Lung (tissue), 12 donors: Measurements from ENCODE around the gene RCVRN. TPM values are rescaled to one million over a fixed set of nuclear protein-coding genes. Genes with fewer than 3 reads are reported as not detected.

ENCODE experiments used
- ATAC-seq: fragments of 200-7000 bp; cut with Tn5 transposase; one replicate; pipeline ENCODE4 v1.9.1; 2020; ENCODE audit warnings: moderate number of reproducible peaks; ENCODE audit not compliant: insufficient read depth, low FRiP score
- DNase-seq, 3 donors: peaks; one replicate each; pipeline ENCODE4 v3.0.0-alpha.2; 2013 to 2017
- H3K27ac ChIP-seq, 2 donors: one replicate each; pipeline ENCODE4 v1.5.1; 2013; ENCODE audit warnings: mild to moderate bottlenecking in 2 of 2, moderate library complexity in 2 of 2, control low read depth in 1 of 2, inconsistent platforms in 1 of 2, low read depth in 1 of 2, low read length in 1 of 2
- H3K27me3 ChIP-seq, 3 donors: one replicate each; pipeline ENCODE4 v1.5.1; 2013; ENCODE audit warnings: low read length in 2 of 3; ENCODE audit not compliant: control insufficient read depth in 3 of 3, insufficient read depth in 3 of 3
- H3K36me3 ChIP-seq, 4 donors: one replicate each; pipeline ENCODE4 v1.5.1; 2013; ENCODE audit warnings: low read length in 4 of 4, mild to moderate bottlenecking in 1 of 4, moderate library complexity in 1 of 4; ENCODE audit not compliant: control insufficient read depth in 4 of 4, insufficient read depth in 4 of 4
- H3K4me1 ChIP-seq, 5 donors: one replicate each; pipeline ENCODE4 v1.5.1; 2013; ENCODE audit warnings: low read length in 5 of 5, mild to moderate bottlenecking in 2 of 5, moderate library complexity in 1 of 5; ENCODE audit not compliant: control insufficient read depth in 5 of 5, insufficient read depth in 5 of 5
- H3K4me3 ChIP-seq: one replicate; pipeline ENCODE4 v1.5.1; 2013; ENCODE audit warnings: mild to moderate bottlenecking, control low read depth, moderate library complexity
- H3K9ac ChIP-seq, 2 donors: one replicate each; pipeline ENCODE4 v1.5.1; 2013; ENCODE audit warnings: low read length in 2 of 2, control low read depth in 1 of 2; ENCODE audit not compliant: insufficient read depth in 1 of 2
- H3K9me3 ChIP-seq, 4 donors: one replicate each; pipeline ENCODE4 v1.5.1; 2013; ENCODE audit warnings: low read length in 3 of 4, mild to moderate bottlenecking in 1 of 4, moderate library complexity in 1 of 4; ENCODE audit not compliant: control insufficient read depth in 4 of 4, insufficient read depth in 3 of 4
- WGBS, 2 donors: extraction: QIAGEN DNeasy Blood & Tissue Kit; methylation state at CpG; one replicate each; pipeline ENCODE4 v1.1.7; 2013; 5-methylcytosine and 5-hydroxymethylcytosine counted together
- polyA plus RNA-seq, 2 donors: library from polyadenylated mRNA; stranded (reverse); fragments of 200-250 nt; gene quantifications; one replicate each; pipeline ENCODE4 v1.2.1, GENCODE V29; 2013
- total RNA-seq, 2 donors: library from RNA; depleted of rRNA in 1 of 2; stranded (reverse); fragments of >200 nt in 1 of 2; gene quantifications; one replicate each; pipeline ENCODE4 v1.2.1, GENCODE V29; 2014 to 2021
- TF ChIP-seq, protein P1 (sequence below): IDR thresholded peaks from 2 replicates; pipeline ENCODE4 v1.5.1; 2012; ENCODE audit warnings: mild to moderate bottlenecking; ENCODE audit errors: control extremely low read depth, extremely low read depth
- donor health status: control.
- donor health status: control.
- donor health status: Bipolar disorder and iron deficiency.
- donor health status: healthy.
- donor health status: DM: yes; HTN: yes; CAD: no.

The RCVRN gene
- total and polyA plus RNA-seq, 4 donors: 0.09 to 0.31 (median 0.24) TPM; not detected in 1

DNA sequence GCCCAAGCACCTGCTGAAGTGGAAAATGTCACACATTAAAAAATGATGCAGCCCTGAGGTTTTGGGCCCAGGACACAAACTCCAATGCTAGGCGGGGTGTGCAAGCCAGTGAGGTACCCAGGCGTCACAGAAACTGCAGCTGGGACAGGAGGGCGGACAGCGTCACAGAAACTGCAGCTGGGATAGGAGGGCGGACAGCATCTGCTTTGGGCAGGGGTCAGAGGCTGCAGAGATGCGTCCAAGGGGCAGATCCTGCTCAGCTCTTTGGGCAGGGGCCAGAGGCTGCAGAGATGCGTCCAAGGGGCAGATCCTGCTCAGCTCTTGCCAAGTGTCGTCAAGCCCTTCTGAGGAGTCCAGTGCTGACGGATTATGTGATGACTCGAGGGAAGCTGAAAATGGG is 43.9 kb upstream of the RCVRN start:
- Histone ChIP-seq H3K4me1 (peaks cover 0 to 7% (median 0%) of the 10 kb centered on the region in 5 donors), H3K4me3 (no peak overlapping the region), H3K27ac (no peak overlapping the region), H3K36me3 (peaks cover 0 to 15% (median 4%) of the 10 kb centered on the region in 4 donors), H3K9ac (no peak overlapping the region), H3K27me3 (peaks cover 0 to 3% (median 0%) of the 10 kb centered on the region in 3 donors), H3K9me3 (no peaks in the 10 kb centered on the region)
- no peak for ATAC-seq
- TF ChIP-seq, protein P1, sequence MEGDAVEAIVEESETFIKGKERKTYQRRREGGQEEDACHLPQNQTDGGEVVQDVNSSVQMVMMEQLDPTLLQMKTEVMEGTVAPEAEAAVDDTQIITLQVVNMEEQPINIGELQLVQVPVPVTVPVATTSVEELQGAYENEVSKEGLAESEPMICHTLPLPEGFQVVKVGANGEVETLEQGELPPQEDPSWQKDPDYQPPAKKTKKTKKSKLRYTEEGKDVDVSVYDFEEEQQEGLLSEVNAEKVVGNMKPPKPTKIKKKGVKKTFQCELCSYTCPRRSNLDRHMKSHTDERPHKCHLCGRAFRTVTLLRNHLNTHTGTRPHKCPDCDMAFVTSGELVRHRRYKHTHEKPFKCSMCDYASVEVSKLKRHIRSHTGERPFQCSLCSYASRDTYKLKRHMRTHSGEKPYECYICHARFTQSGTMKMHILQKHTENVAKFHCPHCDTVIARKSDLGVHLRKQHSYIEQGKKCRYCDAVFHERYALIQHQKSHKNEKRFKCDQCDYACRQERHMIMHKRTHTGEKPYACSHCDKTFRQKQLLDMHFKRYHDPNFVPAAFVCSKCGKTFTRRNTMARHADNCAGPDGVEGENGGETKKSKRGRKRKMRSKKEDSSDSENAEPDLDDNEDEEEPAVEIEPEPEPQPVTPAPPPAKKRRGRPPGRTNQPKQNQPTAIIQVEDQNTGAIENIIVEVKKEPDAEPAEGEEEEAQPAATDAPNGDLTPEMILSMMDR: no peak
- WGBS, 2 donors: 68 to 87% methylated on average over 10 of the region's 10 CpGs
- peak in 1 of 3 donors; percentile 47 for DNase-seq

DNA sequence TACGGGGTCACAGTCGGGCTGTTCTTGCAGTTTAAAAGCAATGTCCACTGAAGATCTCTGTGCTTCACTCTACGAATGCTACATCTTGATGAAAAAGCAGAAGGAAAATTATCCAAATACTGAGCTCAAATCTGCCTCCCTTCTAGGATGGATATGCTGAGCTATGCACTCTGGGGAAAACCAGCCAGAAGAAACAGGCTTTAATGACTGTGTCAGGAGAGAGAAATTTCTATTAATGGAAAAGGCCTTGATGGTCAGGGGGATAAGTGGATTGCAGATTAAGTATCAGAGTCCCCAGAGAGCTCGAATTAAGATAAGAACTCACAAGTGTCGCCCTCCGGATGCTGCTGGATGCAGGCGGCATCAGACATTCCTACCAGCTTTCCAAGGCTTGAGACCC is 39.6 kb upstream of the RCVRN start:
- no peak overlapping the region for H3K4me3 ChIP-seq
- H3K9ac ChIP-seq: no peak overlapping the region
- no peak for ATAC-seq
- DNase-seq: no peak
- H3K27ac ChIP-seq: no peak overlapping the region
- H3K36me3 ChIP-seq: peaks cover 0 to 28% (median 14%) of the 10 kb centered on the region in 4 donors
- no peaks in the 10 kb centered on the region for H3K27me3 ChIP-seq
- TF ChIP-seq, protein P1: no peak
- H3K9me3 ChIP-seq: no peaks in the 10 kb centered on the region
- H3K4me1 ChIP-seq: peaks cover 0 to 7% (median 0%) of the 10 kb centered on the region in 5 donors
- 84 to 88% methylated on average over 7 of the region's 7 CpGs for WGBS, 2 donors

DNA sequence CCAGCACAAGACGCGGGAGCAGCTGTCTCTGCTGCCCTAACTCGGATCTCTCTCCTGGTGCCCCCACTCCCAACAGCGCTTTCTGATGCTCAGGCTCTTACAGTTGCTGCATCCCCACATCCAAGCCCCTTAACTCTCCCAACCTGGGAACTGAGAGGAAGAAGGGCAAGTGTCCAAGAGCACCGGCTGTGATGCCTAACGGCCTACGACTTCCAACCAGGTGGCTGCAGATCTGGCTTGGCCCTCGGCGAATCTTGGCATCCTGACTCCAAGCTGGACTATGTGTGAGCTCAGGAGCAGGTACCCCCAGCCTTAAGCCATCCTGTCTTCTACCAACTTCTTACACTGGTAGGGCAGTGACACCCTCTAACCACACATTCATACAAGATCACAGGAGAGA is 38.3 kb upstream of the RCVRN start:
- Histone ChIP-seq H3K36me3 (peaks cover 0 to 38% (median 20%) of the 10 kb centered on the region in 4 donors), H3K9ac (no peak overlapping the region), H3K27ac (no peak overlapping the region), H3K4me3 (no peak overlapping the region), H3K27me3 (no peaks in the 10 kb centered on the region), H3K4me1 (no peaks in the 10 kb centered on the region), H3K9me3 (peaks cover 0 to 4% (median 1%) of the 10 kb centered on the region in 4 donors)
- no peak for DNase-seq
- 87 to 89% methylated on average over 9 of the region's 9 CpGs for WGBS, 2 donors
- TF ChIP-seq, protein P1: no peak
- ATAC-seq: no peak

DNA sequence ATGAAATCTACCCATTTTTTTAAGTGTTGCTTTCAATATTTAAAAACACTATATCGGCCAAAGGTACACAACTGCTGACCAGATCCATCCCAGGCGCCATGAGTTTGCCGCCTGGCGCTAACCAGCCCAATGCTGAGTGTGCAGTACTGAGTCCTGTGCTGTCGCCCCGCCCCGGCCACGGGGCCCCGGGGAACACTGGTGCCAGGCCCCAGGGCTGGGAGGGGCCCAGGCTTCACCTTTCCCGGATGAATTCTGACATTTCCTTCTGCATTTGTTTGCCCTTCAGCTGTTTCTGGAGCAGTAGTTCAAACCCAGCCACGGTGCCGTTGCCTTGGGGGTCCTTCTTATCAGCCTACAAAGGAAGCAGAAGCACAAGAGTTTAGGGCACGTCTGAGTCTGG is 37.8 kb upstream of the RCVRN start:
- ATAC-seq: no peak

More for the DNA sequence above, 37.8 kb upstream of the RCVRN start:
- no peaks in the 10 kb centered on the region for H3K27me3 ChIP-seq
- H3K4me1 ChIP-seq: no peaks in the 10 kb centered on the region
- no peak overlapping the region for H3K9ac ChIP-seq
- no peak overlapping the region for H3K27ac ChIP-seq
- H3K4me3 ChIP-seq: no peak overlapping the region
- no peak for DNase-seq
- H3K36me3 ChIP-seq: peaks cover 0 to 38% (median 20%) of the 10 kb centered on the region in 4 donors
- 58 to 66% methylated on average over 13 of the region's 13 CpGs for WGBS, 2 donors
- TF ChIP-seq, protein P1: no peak
- H3K9me3 ChIP-seq: peaks cover 0 to 4% (median 1%) of the 10 kb centered on the region in 4 donors
